ENCODE results near the gene SPRR2F. TPM values are rescaled to one million over a fixed set of nuclear protein-coding genes. Genes with fewer than 3 reads are reported as not detected.

Gene SPRR2F
- total and polyA plus RNA-seq, 9 of the 15 experiments (the other 6 are each of a cell fraction or from before 2014, with no cell fraction given), result 0.22 to 2.0 (median 0.41) TPM; not detected in 4

GRCh38 chr1:153119491-153119971, 6.2 kb upstream of the SPRR2F start (continued):
- TF ChIP-seq CTBP1 (IDR thresholded peaks at IDR 0.05; ENCODE audit: borderline replicate concordance), result peak; percentile 65
- TF ChIP-seq SMAD4 (CRISPR knock-in tag; conservative IDR thresholded peaks at IDR 0.05), result 0 out of 2 replicates have a peak, but pooled peaks have one; percentile 56
- TF ChIP-seq POU5F1 (IDR thresholded peaks at IDR 0.05; ENCODE audit: borderline replicate concordance, low read depth, low read length, partially characterized antibody), result no peak
- peak; percentile 56; the same call in 1 of the 2 replicates for TF ChIP-seq TAL1 (IDR thresholded peaks at IDR 0.05)
- TF ChIP-seq POLR3A (IDR thresholded peaks at IDR 0.05; ENCODE audit: borderline replicate concordance, extremely low read depth, insufficient read depth, insufficient read length), result no peak
- TF ChIP-seq CBX3 (IDR thresholded peaks at IDR 0.05; ENCODE audit: borderline replicate concordance in 1 of 2, low read length in 2 of 2), result peak in 1 of 2 experiments; percentile 44; a peak in 1 of 3 replicates
- 0 out of 4 replicates have a peak, but pooled peaks of 1 of the 2 experiments have one; percentile 16 for TF ChIP-seq KDM1A (IDR thresholded peaks at IDR 0.05)
- TF ChIP-seq CBFA2T2 (conservative IDR thresholded peaks at IDR 0.05), result peak; percentile 52
- no peak for TF ChIP-seq USF1 (CRISPR knock-in tag; IDR thresholded peaks at IDR 0.05)
- TF ChIP-seq SOX6 (IDR thresholded peaks at IDR 0.05), result peak; percentile 76
- TF ChIP-seq NFXL1 (CRISPR knock-in tag; IDR thresholded peaks at IDR 0.05), result no peak
- peak; percentile 91 for TF ChIP-seq MEIS2 (IDR thresholded peaks at IDR 0.05; ENCODE audit: partially characterized antibody)
- TF ChIP-seq SMARCA4 (IDR thresholded peaks at IDR 0.05), result peak; percentile 59
- TF ChIP-seq ZNF592 (IDR thresholded peaks at IDR 0.05), result 0 out of 2 replicates have a peak, but pooled peaks have one; percentile 64
- 0 out of 2 replicates have a peak, but pooled peaks have one; percentile 42 for TF ChIP-seq MTA3 (IDR thresholded peaks at IDR 0.05; ENCODE audit: borderline replicate concordance)
- peak in 1 of 2 experiments; percentile 8; a peak in 1 of 4 replicates for TF ChIP-seq TRIM24 (IDR thresholded peaks at IDR 0.05)
- 0 out of 2 replicates have a peak, but pooled peaks have one; percentile 28 for TF ChIP-seq ZNF175 (CRISPR knock-in tag; IDR thresholded peaks at IDR 0.05; ENCODE audit: low read depth)
- peak; percentile 40; the same call in 1 of the 2 replicates for TF ChIP-seq ZEB2 (IDR thresholded peaks at IDR 0.05)
- 0 out of 2 replicates have a peak, but pooled peaks have one; percentile 26 for TF ChIP-seq NFRKB (IDR thresholded peaks at IDR 0.05; ENCODE audit: low read depth)
- peak; percentile 69; the same call in 1 of the 2 replicates for TF ChIP-seq FOXJ2 (tag; IDR thresholded peaks at IDR 0.05)
- peak; percentile 42; the same call in 1 of the 2 replicates for TF ChIP-seq DMBX1 (CRISPR knock-in tag; IDR thresholded peaks at IDR 0.05; ENCODE audit: borderline replicate concordance)

All from K562 (cell line).